Muscle layer of colon (tissue), 2 donors: ENCODE data around the gene RNF224.

Experiments
- H3K27ac ChIP-seq: one replicate; pipeline ENCODE4 v1.7.0; 2013; ENCODE audit warnings: low read depth, mild to moderate bottlenecking, low read length, moderate library complexity
- H3K27me3 ChIP-seq, 2 donors: one replicate each; pipeline ENCODE4 v1.7.0; 2013; ENCODE audit warnings: low read length in 2 of 2, mild to moderate bottlenecking in 2 of 2; ENCODE audit not compliant: insufficient read depth in 2 of 2, control insufficient read depth in 1 of 2
- H3K36me3 ChIP-seq: one replicate; pipeline ENCODE4 v1.7.0; 2013; ENCODE audit warnings: mild to moderate bottlenecking, low read length; ENCODE audit not compliant: insufficient read depth
- H3K4me1 ChIP-seq: one replicate; pipeline ENCODE4 v1.7.0; 2013; ENCODE audit warnings: mild to moderate bottlenecking, low read length; ENCODE audit not compliant: insufficient read depth
- H3K4me3 ChIP-seq, 2 donors: one replicate each; pipeline ENCODE4 v1.7.0; 2013; ENCODE audit warnings: low read length in 2 of 2, low read depth in 1 of 2, mild to moderate bottlenecking in 1 of 2, moderate library complexity in 1 of 2
- H3K9ac ChIP-seq: one replicate; pipeline ENCODE4 v1.7.0; 2013; ENCODE audit warnings: low read length
- H3K9me3 ChIP-seq: one replicate; pipeline ENCODE4 v1.7.0; 2013; ENCODE audit warnings: mild to moderate bottlenecking, low read length
- donor health status: abdominal sarcoma.
- donor health status: Adenocarcinoma of cecum.

RNF224 gene

DNA sequence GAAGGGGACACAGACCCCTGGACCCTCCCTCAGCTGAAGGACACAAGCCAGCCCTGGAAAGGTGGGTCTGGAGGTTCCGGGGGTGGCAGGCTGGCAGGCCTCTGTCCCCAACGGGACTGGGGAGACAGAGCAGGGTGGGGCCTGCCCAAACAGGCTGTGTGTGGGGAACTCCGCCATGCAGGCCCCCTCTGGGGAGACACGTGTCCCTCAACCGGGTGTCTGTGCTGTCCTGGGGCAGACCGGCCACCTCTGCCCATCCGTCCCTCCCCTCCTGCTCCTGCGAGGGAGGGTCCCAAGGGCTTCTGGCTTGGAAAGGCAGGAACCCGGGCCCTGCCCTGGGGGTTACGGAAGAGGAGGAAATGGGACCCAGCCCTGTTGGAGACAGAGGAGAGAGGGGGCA, 4.8 kb downstream of the RNF224 start:
- peaks cover 18% of the 10 kb centered on the region for H3K4me1 ChIP-seq
- H3K9ac ChIP-seq: no peak overlapping the region
- H3K27ac ChIP-seq: no peak overlapping the region
- H3K27me3 ChIP-seq: peaks cover 4 to 70% of the 10 kb centered on the region in 2 donors
- H3K4me3 ChIP-seq: no peak overlapping the region
- H3K36me3 ChIP-seq: no peaks in the 10 kb centered on the region
- no peaks in the 10 kb centered on the region for H3K9me3 ChIP-seq

DNA sequence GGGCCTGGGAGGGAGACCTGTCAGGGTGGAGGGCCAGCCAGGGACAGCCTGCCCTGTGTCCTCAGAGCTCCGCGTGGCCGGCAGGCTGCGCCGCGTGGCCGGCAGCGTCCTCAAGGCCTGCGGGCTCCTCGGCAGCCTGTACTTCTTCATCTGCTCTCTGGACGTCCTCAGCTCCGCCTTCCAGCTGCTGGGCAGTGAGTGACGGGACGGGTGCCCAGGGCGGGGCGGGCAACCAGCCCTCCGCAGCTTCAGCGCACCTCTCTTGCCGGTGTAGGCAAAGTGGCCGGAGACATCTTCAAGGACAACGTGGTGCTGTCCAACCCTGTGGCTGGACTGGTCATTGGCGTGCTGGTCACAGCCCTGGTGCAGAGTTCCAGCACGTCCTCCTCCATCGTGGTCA, 5.2 kb downstream of the RNF224 start:
- H3K27ac ChIP-seq: no peak overlapping the region
- peaks cover 19% of the 10 kb centered on the region for H3K4me1 ChIP-seq
- H3K9me3 ChIP-seq: no peaks in the 10 kb centered on the region
- H3K27me3 ChIP-seq: peaks cover 4 to 65% of the 10 kb centered on the region in 2 donors
- H3K9ac ChIP-seq: no peak overlapping the region
- H3K4me3 ChIP-seq: no peak overlapping the region
- no peaks in the 10 kb centered on the region for H3K36me3 ChIP-seq

DNA sequence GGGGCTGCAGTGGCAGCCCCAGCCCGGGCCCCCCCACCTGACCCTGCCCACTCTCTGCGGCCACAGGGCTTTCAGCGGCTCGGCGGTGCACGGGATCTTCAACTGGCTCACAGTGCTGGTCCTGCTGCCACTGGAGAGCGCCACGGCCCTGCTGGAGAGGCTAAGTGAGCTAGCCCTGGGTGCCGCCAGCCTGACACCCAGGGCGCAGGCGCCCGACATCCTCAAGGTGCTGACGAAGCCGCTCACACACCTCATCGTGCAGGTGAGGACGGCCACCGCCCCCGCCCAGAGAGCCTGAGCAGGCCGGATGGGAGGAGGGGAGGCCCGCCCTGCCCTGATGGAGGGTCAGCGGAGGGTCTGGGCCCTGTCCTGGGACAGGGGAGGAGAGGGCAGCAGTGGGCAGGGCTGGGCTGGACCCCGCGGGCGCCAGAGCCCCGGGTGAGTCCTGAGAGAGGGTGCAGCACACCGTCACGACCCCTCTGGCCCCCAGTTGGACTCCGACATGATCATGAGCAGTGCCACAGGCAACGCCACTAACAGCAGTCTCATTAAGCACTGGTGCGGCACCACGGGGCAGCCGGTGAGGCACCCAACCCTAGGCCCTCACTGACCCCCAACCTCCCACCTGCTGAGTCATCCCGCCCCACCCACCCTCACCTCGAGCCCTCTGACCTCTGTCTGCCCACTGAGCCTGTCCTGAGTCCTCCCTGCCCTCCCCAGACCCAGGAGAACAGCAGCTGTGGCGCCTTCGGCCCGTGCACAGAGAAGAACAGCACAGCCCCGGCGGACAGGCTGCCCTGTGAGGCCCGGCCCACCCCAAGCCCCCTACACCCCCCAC, 6.1 kb downstream of the RNF224 start:
- Histone ChIP-seq H3K9me3 (no peaks in the 10 kb centered on the region), H3K27ac (no peak overlapping the region), H3K9ac (no peak overlapping the region), H3K4me1 (peaks cover 27% of the 10 kb centered on the region), H3K27me3 (peaks cover 4 to 60% of the 10 kb centered on the region in 2 donors), H3K36me3 (no peaks in the 10 kb centered on the region), H3K4me3 (no peak overlapping the region)

GRCh38 chr9:137234055-137234697, 6.9 kb downstream of the RNF224 start:
- Histone ChIP-seq H3K9me3 (no peaks in the 10 kb centered on the region), H3K27me3 (peaks cover 4 to 52% of the 10 kb centered on the region in 2 donors)

GRCh38 chr9:137234758-137235423, 7.6 kb downstream of the RNF224 start:
- Histone ChIP-seq H3K4me1 (peaks cover 36% of the 10 kb centered on the region), H3K27ac (no peak overlapping the region), H3K4me3 (no peak overlapping the region), H3K9ac (no peak overlapping the region), H3K9me3 (no peaks in the 10 kb centered on the region), H3K36me3 (peaks cover 5% of the 10 kb centered on the region), H3K27me3 (peaks cover 4 to 45% of the 10 kb centered on the region in 2 donors)

More at GRCh38 chr9:137234055-137234697, 6.9 kb downstream of the RNF224 start:
- no peak overlapping the region for H3K4me3 ChIP-seq
- no peak overlapping the region for H3K27ac ChIP-seq
- H3K4me1 ChIP-seq: peaks cover 35% of the 10 kb centered on the region
- peaks cover 5% of the 10 kb centered on the region for H3K36me3 ChIP-seq
- no peak overlapping the region for H3K9ac ChIP-seq

GRCh38 chr9:137235424-137236237, 8.3 kb downstream of the RNF224 start:
- Histone ChIP-seq H3K27me3 (peaks cover 2 to 37% of the 10 kb centered on the region in 2 donors), H3K36me3 (peaks cover 5% of the 10 kb centered on the region), H3K9ac (no peak overlapping the region), H3K9me3 (no peaks in the 10 kb centered on the region), H3K4me1 (peaks cover 36% of the 10 kb centered on the region), H3K4me3 (peak overlapping the region; percentile 16 to 55), H3K27ac (no peak overlapping the region)

DNA sequence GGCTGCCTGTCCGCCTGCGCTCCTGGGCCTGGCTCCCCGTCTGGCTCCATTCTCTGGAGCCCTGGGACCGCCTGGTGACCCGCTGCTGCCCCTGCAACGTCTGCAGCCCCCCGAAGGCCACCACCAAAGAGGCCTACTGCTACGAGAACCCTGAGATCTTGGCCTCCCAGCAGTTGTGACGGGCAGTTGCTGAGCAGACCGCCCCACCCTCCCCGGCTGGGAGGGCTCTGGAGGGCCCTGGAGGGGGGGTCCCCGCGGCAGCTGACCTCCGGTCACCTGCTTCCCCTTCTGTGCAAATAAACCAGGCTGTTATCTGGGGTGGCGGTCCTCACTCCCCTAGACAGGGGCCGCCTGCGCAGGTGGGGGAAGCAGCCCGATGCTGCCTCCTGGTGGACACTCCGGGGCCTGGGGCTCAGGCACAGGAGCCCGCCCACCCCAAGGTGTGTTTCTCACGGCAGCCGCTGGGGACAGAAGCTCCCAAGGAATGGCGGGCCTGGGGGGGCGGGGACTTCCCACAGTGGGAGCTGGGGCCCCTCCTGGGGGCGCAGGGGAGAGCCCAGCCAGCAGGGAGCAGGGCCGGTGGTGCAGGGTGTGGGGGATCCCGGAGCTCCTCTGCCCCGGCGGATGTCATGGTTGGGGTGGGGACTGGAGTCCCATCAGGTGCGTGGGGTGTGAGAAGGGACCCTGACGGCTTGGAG, 9.1 kb downstream of the RNF224 start:
- Histone ChIP-seq H3K4me3 (peak overlapping the region; percentile 16 to 55), H3K4me1 (peaks cover 36% of the 10 kb centered on the region), H3K27me3 (peaks cover 0 to 30% of the 10 kb centered on the region in 2 donors), H3K27ac (no peak overlapping the region), H3K9ac (no peak overlapping the region), H3K9me3 (no peaks in the 10 kb centered on the region), H3K36me3 (peaks cover 5% of the 10 kb centered on the region)

- no peak overlapping the region for H3K9ac ChIP-seq
- no peak overlapping the region for H3K4me3 ChIP-seq
- no peak overlapping the region for H3K27ac ChIP-seq
- peaks cover 5% of the 10 kb centered on the region for H3K36me3 ChIP-seq
- no peaks in the 10 kb centered on the region for H3K9me3 ChIP-seq
- peaks cover 0 to 24% of the 10 kb centered on the region in 2 donors for H3K27me3 ChIP-seq
- H3K4me1 ChIP-seq: peaks cover 36% of the 10 kb centered on the region
Measured at GRCh38 chr9:137236936-137237421, 9.7 kb downstream of the RNF224 start.

DNA sequence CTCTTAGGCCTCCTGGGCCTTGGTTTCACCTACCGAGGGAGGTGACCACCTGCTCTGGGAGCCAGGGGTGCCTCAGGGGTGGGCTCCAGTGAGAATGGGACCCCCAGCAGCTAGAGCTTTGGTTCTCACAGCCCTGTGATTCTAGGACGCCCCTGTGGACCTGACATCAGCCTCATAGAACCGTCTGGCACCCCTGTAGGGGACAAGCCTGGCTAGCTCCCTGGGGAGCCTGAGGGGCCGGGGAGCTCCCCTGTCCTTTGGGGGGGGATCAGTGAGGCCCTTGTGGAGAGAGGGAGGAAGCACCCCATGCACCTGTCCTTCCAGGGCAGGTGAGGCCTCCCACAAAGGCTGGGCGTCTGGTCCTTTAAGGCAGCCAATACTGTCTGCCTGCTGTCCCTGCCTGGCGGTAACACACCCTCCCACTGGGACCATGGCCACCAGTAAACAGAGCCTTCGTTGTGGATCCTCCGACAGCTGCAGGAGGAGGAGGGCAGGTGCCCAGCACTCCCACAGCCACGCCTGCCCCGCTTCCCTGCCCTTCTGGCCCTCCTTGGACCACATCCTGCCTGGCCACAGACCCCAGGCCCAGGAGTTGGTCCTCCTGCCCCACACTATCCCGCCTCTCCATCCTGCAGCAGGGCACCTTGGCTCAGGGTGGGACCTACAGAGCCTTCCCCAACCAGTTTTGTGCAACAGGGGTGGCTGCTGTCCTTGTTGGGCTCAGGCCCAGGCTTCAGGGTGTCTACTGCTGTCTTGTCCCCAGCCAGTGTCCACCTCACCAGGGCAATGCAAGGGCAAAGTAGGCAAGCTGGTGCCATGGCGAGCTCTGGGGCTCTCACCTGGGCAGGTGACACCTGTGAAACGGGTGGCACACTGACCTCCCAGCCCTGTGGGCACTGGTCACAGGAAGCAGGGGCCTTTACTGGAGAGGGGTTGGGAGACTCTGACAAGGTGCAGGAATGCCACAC, 10.7 kb downstream of the RNF224 start:
- H3K9ac ChIP-seq: no peak overlapping the region
- H3K4me3 ChIP-seq: no peak overlapping the region
- H3K9me3 ChIP-seq: no peaks in the 10 kb centered on the region
- H3K27ac ChIP-seq: no peak overlapping the region
- peaks cover 14% of the 10 kb centered on the region for H3K36me3 ChIP-seq
- H3K27me3 ChIP-seq: peaks cover 0 to 15% of the 10 kb centered on the region in 2 donors
- H3K4me1 ChIP-seq: peaks cover 47% of the 10 kb centered on the region
